GM18520 (cell line): ENCODE results near the gene ZDHHC24.
"Not testable (repeated sequence)": the region's sequence is repeated elsewhere in the genome, so short reads cannot be mapped to it uniquely, and the experiment has no call there.

ENCODE experiments used
- ATAC-seq: cut with Tn5 transposase; IDR thresholded peaks from one replicate; pipeline ENCODE4 v1.9.1; 2021; ENCODE audit not compliant: unreplicated experiment

The ZDHHC24 gene, protein sequence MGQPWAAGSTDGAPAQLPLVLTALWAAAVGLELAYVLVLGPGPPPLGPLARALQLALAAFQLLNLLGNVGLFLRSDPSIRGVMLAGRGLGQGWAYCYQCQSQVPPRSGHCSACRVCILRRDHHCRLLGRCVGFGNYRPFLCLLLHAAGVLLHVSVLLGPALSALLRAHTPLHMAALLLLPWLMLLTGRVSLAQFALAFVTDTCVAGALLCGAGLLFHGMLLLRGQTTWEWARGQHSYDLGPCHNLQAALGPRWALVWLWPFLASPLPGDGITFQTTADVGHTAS

DNA sequence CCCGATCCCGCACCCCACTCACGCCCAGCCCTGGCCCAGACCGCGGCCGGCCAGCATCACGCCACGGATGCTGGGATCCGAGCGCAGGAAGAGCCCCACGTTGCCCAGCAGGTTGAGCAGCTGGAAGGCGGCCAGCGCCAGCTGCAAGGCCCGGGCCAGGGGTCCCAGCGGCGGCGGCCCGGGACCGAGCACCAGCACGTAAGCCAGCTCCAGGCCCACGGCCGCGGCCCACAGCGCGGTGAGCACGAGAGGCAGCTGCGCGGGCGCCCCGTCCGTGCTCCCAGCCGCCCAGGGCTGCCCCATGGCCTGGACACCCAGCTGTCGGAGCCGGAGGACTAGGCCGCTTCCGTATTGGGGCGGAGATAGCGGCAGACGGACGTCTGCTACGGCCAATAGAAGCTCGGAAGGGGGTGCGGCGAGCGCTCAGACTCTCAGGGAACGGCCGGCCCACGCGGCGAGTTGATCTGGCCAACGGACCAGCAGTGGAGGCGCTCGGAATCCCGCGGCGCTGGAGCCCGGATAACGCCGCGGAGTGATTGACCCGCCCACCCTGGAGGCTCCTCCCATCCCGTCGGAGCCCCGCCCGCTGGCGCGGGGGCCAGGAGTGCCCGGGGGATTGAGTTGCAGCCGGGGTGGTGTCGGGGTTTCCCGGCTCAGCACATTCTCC lies at the start of gene ZDHHC24:
Gene ZDHHC24 (minus strand): TSS at position 348 of the 667 bp plus-strand sequence. CDS start 45 bp downstream, at position 303.
- ATAC-seq: peak; percentile 79

DNA sequence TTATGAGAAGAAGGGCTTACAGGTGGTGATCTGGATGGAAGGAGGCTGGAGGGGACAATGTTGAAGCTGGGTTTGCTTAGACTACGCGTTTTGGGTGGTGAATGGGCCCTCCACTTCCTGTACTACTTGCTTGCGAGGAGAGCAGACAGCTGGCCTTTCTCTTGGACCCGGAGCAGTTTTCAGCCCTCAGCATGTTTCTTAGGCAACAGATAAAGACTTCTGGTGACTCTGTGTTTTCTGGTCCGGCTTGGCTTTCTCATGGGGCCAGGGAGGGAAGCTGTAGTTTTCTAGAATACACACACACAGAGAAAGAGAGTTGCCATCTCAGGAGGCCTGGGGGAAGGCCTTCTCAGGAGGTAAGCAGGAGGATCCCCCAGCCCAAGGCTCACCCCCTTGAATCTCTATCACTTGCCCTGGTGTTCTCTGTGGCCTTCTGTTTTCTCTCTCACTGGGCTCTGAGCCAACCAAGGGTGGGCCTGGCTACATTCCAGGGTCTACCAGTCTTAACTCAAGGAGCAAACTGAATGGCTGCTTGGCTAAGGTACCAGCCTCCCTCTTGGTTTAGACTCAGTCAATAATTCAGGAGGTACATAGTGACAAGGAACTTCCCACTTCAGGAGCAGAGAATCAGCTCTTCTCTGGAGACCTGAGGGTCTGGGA lies 49.5 kb upstream of the ZDHHC24 start:
- no peak for ATAC-seq

DNA sequence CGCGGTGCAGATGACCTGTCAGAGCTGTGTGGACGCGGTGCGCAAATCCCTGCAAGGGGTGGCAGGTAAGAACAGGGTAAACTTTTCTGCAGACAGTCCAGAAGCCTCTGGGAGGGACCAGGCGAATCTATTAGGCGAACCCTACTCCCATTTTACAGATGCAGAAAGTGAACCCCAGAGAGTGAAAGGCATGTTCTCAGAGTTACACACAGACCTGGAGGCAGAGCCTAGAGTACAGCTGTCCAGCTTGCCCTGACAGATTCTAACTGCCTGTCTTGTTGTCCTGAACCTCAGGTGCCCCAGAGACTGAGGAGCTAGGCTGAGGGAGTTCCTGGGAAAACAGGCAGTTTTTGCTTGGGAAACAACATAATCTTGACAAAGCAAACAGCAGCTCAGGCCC lies 47.8 kb upstream of the ZDHHC24 start:
- no peak for ATAC-seq

DNA sequence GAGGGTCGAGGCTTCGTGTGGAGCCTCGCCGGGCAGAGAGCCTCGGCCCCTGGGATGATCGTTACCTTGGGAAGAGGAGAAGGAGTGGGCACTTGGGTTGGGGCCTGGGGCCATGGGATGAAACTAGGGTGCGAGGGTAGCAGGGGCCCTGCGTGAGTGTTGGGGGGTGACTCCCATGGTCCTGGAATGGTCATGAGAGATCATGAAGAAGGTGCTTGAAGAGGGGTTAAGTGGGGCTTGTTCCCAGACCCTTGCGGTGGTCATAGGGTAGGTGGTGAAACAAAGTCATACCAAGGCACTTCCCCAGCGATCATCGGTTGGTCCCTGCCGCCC lies 47.4 kb upstream of the ZDHHC24 start:
- no peak for ATAC-seq

DNA sequence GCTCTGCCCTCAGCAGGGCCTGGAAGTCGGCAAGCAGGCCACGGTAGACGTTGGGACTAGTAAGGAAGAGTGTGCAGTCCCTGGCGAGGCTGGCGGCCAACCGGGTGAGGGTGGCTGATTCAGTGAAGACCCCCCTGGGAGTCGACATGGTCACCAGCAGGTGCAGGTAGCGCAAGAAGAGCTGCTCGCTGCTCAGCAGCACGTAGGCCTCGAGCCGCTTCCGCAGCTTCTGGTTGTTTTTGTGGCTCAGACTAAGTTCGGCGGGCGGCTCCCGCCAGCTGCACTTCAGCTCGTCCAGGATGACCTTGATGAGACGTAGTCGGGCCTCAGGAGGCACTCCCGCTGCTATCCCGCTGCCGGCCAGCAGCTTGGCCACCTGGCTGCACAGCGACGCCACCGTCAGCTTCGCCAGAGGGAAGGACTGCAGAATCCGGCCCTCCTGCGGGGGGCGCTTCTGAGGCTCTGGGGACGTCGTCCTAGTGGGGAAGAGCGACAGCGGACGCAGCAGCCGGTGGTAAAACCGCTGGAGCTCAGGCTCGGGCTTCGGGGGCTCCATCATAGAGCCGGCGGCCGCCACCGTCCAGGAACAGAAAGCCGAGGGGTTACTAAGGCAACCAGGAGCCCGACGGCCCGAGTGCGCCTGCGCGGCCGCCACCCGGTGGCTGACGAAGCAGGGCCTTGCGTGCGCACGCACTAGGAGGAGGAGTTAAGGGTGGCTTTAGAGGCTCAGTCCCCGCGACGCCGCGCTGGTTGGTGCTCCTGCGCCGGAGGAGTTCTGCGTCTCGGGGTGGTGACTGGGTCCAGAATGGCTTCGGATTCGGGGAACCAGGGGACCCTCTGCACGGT lies 46.8 kb upstream of the ZDHHC24 start, which contains the start of the genes CCDC87 and CCS:
Gene CCDC87 (minus strand): TSS at position 607 of the 846 bp plus-strand sequence. CDS start 48 bp downstream, at position 559.
Gene CCS (plus strand): TSS at position 729 of the 846 bp plus-strand sequence. CDS start 77 bp downstream, at position 806.
- peak; percentile 92 for ATAC-seq

DNA sequence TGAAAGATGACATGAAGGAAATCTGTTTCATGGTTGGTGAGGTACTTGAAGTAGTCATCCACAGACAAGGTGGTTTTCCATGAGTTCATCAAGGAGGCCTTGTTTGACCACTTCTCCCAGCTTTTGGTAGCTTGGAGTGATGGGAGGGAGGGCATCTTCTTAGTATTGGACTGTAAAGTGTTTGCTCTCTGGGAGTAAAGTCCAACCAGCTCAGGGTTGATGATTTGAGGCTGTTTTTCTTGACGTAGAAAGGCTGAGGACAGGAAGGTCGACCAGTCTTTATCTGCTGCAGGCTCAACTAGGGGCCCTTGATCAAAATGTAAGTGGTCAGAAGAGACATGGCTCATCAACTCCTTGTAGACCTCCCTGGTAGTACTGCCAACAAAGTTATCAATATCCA lies 45.3 kb upstream of the ZDHHC24 start:
- no peak for ATAC-seq

DNA sequence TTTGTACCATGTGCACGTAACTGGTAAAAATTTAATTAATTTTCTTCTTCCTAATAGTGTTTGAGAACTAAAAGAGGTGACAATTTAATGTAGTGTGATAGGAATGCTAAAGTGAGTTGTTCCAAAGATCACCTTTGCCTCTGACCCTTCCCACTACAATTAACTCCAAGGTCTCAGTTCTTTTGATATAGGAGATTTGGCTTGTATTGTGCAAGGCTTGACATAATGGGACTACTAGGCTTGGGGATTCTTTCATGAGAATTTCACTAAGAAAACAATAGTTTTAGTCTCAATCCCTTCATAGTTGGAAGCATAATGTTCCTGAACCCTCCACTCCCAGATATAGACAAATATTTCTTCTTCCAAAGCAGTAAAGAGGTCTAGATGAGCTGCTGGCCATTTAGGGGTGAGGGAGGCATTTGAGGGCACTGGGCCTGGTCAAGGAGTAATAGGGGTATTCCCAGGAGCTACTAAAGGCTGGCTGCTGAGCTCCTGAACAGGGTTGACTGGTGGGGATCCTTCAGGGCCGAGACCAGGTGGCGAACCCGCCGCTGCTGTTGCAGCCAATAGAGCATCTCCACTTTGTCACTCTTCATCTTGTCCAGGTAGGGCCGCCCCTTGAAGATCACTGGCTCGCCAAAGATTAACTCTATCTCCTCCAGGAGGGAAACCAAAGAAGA lies 44.3 kb upstream of the ZDHHC24 start:
- no peak for ATAC-seq

DNA sequence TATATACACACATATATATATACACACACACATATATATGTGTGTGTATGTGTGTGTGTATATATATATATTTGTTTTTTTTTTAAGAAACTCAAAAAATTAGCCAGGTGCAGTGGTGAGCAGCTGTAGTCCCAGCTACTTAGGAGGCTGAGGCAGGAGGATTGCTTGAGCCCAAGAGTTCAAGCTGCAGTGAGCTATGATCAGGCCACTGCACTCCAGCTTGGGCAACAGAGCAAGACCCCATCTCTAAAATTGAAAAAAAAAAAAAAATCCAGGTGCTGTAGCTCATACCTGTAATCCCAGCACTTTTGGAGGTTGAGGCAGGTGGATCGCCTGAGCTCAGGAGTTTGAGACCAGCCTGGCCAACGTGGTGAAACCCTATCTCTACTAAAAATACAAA lies 43.5 kb upstream of the ZDHHC24 start:
- ATAC-seq: not testable (repeated sequence)

DNA sequence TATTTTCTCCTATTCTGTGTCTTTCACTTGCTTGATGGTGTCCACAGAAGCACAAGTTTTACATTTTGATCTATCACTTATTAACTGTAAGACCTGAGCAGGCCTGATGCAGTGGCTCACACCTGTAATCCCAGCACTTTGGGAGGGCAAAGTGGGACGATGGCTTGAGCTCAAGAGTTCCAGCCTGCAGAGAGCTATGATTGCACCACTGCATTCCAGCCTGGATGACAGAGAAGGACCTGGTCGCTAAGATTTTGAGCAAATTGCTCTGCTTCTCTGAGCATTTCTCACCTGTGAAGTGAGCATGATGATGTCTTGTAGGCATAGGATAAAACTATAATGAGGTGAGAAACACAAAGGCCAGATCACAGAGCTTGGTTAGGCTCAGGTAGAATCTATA lies 40.3 kb upstream of the ZDHHC24 start:
- ATAC-seq: no peak

DNA sequence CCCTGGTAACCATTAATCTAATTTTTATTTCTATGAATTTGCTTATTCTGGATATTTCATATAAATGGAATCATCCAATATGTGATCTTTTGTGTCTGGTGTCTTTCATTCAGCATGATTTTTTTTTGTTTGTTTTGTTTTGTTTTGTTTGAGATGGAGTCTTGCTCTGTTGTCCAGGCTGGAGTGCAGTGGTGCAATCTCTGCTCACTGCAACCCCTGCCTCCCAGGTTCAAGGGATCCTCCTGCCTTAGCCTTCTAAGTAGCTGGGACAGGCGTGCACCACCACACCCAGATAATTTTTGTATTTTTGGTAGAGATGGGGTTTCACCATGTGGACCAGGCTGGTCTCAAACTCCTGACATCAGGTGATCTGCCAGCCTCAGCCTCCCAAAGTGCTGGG lies 39.6 kb upstream of the ZDHHC24 start:
- ATAC-seq: not testable (repeated sequence)

DNA sequence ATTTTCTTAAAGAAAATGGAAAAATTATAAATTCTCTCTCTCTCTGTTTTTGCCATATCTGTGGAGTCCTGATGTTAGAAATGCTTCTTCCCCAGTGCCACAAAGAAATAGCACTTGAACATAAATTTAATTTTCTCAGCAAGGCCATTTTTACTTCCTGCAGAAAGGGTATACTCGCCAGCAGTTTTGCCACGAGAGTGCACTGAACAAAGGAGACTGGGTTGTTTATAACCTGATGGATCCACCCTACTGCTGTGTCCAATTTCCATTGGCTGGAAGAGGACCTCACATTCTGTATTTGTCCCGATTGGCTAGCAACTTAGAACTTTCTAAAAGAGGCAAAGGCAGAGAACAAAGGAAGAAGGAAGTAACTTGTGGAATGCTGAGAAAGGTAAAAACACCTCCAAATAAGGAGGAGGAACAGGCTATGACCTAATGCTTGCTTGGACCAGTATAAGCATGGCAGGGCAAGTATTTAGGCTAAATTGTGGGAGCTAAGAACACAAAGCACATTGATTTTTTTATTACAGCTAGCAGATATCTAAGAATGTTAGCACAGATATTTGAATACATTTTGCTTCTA lies 36.8 kb upstream of the ZDHHC24 start:
- ATAC-seq: not testable (repeated sequence)

DNA sequence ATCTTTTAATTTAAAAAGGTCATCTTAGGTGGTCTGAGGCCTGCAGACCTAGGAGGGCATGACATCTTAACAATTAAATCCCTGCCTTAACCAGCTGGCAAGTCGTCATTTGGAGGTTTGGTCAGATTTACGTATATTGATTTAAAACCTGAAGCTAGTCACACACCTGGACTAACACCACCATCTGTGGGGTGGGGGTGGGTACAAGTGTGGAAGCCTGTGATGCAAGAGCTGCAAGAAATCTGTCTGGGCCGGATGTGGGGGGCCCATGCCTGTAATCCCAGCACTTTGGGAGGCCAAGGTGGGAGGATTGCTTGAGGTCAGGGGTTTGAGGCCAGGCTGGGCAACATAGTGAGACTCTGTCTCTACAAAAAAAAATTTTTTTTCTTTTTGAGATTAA lies 35.4 kb upstream of the ZDHHC24 start:
- ATAC-seq: no peak

DNA sequence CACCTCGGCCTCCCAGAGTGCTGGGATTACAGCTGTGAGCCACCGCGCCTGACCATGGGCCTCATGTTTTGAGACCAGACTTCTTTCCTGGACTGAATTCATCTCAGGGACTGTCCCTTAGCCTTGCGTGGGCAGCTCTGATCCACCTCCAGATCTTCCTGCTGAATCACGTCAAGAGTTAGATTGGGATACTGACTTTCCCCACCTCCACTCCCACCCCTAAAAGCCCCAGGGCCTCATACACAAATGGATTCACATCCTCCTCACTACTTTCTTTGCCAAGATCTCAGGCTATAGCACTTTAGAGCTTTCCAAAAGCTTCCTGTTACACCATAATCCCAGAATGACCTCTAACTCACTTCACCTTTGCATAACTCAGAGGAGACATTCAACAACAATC lies 35.0 kb upstream of the ZDHHC24 start:
- no peak for ATAC-seq

DNA sequence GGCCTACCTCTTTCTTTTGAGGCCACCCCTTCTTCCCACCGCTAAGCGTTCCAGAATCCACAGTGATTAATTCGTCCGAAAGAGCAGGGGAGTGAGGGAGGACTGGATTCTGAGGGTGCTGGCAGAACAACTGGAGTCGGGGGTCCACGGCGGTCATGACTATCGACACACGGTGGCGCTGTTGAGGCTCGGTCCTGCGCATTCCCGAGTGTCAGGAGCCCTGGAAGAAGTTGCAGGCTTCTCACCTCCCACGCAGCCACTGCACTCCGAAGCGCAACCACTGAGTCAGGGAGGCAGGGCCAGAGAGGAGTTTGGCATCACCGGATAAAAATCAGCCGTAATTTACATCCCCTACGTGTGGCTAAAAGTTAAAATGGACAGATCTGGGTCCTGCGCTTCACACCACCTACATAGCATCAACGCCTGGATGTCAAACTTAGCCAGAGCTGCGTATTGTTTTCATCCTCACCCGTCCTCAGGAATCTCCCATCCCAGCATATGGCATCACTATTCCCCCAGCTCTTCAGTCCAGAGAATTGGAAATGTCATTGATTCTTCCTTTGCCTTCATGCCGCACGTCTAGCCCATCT lies 33.3 kb upstream of the ZDHHC24 start:
- ATAC-seq: no peak

DNA sequence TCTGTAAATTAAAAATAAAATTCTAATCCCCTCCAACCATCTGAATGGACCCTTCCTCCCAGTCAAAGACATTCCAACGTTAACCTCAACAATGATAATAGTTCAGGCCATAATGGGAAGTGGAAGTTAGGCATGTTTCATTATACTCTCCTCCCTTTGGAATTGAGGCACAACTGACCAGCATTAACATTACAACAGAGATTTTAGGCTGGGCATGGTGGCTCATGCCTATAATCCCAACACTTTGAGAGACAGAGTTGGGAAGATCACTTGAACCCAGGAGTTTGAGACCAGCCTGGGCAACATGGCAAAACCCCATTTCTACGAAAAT lies 25.0 kb upstream of the ZDHHC24 start:
- ATAC-seq: no peak

DNA sequence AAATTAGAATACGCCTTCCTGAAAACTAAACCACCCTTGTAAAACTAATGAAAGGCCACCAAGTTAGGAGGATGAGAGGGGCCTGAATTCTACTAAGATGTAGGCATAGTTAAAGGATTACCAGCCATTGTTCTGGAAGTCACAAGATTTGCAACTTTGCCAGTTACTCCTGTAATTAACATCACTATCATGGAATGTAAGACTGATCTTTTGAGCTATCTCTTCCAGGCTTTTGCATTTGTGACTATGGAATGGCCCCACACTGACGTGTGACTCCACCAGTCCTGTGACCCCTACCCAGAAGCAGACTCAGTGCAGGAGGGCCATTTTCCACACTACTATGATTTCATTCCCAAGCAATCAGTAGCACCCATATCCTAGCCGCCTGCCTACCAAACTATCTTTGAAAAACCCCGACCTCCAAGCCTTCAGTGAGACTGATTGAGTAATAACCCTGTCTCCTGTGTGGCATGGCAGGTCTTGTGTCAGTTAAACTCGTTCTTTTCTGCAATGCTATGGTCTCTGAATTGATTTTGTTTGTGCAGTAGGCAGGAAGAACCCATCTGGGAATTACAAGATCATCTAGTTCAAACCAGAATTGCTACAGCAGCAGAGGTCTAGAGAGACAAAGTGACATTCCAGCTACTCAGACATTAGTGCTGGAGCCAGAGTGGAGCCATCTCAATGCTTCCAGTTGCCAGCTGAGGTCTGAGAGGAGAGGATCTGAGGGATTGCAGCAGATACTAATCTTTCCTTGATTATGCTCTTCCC lies 24.4 kb upstream of the ZDHHC24 start:
- ATAC-seq: no peak

DNA sequence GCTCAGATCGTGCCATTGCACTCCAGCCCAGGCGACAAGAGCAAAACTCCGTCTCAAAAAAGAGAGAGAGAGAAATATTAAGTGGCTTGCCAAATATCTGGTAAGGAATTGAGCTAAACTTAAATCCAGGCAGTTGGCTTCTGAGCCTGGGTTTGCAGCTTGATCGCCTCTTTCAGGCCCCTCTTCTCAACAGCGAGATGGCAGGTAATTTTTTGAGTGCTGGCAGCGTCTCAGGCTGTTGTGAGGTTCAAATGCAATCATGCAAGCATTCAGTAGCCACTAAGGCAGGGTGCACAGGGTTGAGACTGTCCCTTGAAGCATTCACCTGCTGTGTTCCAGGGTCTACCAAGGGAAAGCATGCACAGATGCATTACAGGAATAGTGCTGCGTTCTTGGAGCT lies 23.2 kb upstream of the ZDHHC24 start:
- ATAC-seq: no peak

DNA sequence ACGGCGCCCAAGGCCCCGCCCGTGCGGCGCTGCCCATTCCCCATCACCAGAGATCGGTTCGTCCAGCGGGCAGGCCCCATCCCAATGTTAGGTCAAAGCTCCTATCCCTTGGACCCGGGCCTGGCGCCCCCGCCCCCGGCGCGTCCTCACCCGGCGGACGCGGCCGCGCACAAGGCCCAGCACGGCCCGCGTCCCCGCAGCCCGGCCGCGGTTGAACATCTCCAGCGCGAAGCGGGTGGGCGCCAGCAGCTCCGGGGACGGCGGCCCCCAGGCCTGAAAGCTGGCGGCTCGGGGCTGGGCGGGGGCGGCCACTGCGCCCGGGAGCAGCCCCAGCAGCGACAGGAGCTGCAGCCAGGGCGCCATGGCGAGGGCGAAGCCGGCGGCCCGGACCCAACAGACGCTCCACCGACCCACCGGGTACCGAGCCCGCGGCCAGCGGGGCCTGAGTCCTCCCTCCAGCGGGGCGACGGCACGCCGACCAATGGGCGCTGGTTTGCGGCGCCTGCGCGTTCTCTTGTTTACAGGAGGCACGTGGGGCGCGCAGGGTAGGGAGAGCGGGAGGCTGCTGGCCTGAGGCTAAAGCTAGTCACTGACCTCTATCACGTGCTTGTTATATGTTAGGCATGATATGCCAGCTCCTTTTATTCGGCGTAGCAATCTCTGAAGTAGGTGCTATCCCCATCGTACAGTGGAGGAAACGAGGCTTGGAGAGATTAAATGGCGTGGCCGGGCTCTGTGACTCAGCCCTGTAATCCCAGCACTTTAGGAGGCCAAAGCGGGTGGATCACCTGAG lies 22.5 kb upstream of the ZDHHC24 start, which contains the start of gene CTSF:
Gene CTSF (minus strand): TSS at position 483 of the 793 bp plus-strand sequence. CDS start 120 bp downstream, at position 363.
- no peak for ATAC-seq
